HG03521 (cell line): ENCODE results near the gene PRDM16.

Experiments used
- ATAC-seq: cut with Tn5 transposase; IDR thresholded peaks from one replicate; pipeline ENCODE4 v1.9.1; 2021; ENCODE audit warnings: mild to moderate bottlenecking, moderate library complexity; ENCODE audit not compliant: unreplicated experiment

The PRDM16 gene

GRCh38 chr1:3312898-3313575, 244.0 kb downstream of the PRDM16 start:
- no peak for ATAC-seq

DNA sequence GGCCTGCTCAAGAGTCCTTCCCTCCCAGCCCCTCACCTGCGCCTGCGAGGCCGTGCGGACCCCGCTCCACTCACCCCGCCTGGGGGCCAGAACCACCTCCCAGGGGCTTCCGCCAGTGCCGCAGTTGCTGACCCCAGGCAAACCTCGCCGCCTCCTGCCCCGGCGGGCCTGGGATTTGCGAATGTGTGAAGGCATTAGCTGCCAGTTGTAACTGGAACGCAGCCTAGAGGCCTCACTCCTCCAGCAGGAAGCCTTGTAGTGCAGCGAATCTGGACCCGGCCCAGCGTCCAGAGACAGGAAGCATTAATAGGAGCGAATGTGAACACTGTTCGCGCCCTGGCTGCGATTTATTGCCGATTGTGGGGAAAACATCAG, 244.6 kb downstream of the PRDM16 start:
- no peak for ATAC-seq

- no peak for ATAC-seq
Measured at GRCh38 chr1:3314491-3315381, 245.7 kb downstream of the PRDM16 start.

- ATAC-seq, result no peak
Measured at GRCh38 chr1:3315399-3316339, 246.7 kb downstream of the PRDM16 start.

DNA sequence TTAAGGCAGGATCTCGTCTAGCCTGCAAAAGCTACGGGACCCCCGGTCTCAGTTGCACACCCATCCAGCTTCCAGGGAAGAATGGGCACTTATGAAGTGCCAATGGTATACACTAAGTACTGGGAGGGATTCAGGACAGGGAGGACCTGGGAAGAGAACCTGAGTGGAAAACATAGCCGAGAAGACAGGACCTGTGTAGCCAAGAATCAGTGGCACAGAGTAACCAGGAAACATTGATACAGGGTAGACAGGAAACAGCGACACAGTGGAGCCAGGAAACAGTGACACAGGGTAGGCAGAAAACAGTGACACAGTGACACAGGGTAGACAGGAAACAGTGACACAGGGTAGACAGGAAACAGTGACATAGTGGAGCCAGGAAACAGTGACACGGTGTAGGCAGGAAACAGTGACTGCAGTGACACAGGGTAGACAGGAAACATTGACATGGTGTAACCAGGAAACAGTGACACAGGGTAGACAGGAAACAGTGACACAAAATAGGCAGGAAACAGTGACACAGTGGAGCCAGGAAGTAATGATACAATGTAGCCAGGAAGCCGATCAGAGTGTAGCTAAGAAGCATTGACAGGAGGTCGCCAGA, 247.4 kb downstream of the PRDM16 start:
- no peak for ATAC-seq

GRCh38 chr1:3317456-3317855, 248.5 kb downstream of the PRDM16 start:
- no peak for ATAC-seq

- no peak for ATAC-seq
Measured at GRCh38 chr1:3318329-3318728, 249.3 kb downstream of the PRDM16 start.

GRCh38 chr1:3319874-3320245, 250.9 kb downstream of the PRDM16 start:
- ATAC-seq, result no peak

- no peak for ATAC-seq
Measured at GRCh38 chr1:3320246-3321152, 251.5 kb downstream of the PRDM16 start.

GRCh38 chr1:3321559-3322449, 252.8 kb downstream of the PRDM16 start:
- ATAC-seq, result no peak

DNA sequence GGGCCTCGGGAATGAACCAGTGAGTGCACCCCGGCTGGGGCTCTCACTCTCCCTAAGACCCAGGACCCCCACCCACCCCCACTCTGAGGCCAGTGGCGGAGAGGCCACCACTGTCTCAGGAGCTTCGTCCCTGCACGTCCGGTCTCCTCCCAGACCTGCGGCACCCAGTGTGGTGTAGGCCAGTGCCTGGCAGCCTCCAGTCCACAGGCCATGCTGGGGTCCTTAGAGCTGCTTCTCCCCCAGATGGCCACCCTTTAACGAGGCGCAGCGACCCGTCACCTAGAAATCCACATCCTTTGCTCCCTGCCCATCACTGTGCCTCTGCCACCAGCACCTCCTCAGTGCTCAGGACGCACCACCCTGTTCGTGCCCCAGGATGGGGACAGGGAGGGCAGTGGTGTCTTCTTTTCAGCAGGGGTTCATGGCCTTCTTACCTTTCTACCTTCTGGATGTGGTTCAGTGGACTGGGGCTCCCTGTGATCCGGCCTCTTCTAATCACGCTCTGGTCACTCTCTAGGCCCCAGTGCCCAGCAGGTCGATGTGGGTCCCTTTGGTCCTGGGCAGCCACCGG, 253.5 kb downstream of the PRDM16 start:
- ATAC-seq, result no peak

DNA sequence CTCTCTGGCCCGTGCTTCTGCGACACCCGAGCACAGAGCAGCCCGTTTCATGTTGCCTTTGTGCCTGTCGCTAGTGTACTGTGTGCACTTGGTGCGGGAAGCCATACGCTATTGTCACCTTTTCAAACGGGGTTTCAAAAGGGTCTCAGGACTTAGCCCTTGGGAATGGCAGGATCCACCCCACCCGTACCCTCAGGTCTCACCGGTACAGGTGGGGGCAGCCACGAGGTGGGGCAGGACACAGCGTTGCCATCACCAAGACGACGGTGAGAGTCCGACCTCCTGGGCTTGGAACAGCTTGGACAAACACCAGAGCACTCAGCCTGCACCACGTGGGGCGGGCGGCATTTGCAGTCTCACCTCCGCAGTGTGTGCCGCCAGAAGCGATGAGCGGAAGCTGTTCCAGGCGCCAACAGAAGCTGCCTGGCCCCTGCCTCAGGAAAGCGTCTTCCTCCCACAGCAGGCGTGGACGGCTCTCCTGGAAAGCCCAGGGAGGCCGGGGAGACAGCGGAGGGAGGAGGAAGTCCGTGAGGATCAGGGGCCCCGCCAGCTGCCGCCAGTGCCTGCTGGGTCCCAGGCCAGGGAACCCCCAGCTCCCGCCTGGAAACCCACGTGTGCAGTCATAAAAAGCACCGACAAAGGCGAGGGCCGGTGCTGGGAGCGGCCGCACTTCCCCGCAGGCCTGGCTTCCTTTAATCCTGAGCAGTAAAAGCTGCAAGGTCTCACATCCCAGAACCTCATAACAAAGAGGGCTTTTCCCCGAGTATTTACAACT, 254.2 kb downstream of the PRDM16 start:
- no peak for ATAC-seq

- ATAC-seq, result no peak
Measured at GRCh38 chr1:3323796-3324703, 255.0 kb downstream of the PRDM16 start.

DNA sequence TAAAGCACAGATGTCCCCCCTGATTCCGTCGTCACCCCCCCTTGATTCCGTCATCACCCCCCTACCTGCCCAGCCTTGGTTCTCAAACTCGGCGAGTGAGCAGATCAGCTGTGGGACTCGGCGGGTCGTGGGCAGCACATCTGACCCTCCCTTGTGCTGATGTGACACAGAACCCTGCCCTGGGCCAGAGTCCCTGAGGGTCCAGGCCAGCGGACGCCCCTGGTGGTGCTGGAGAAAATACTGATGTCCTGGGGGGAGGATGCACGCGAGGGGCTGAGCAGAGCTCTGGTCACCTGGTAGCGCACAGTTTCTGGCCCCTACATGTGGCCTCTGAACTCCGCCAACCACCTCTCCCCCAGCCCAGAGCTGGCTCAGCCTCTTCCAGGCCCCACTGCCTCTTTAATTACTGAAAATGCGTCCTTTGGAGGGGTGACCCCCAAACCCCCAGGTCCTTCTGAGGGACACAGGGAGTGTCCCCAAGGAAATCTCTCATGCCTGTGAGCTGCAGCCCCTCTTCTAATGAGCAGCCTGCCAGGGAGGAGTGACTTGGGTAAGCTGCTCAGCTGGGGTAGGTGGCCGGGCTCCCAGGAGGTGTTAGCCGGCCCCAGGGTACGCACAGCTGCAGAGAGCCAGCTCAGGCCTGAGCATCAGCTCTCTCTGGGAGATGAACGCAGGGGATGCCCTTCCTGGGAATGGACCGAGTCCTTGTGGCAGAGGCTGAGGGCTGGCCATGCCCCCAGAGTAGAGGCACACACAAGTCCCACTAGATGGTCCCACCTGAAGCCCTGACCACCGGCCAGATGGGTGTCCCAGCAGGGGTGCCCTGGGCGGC, 255.9 kb downstream of the PRDM16 start:
- ATAC-seq, result no peak

DNA sequence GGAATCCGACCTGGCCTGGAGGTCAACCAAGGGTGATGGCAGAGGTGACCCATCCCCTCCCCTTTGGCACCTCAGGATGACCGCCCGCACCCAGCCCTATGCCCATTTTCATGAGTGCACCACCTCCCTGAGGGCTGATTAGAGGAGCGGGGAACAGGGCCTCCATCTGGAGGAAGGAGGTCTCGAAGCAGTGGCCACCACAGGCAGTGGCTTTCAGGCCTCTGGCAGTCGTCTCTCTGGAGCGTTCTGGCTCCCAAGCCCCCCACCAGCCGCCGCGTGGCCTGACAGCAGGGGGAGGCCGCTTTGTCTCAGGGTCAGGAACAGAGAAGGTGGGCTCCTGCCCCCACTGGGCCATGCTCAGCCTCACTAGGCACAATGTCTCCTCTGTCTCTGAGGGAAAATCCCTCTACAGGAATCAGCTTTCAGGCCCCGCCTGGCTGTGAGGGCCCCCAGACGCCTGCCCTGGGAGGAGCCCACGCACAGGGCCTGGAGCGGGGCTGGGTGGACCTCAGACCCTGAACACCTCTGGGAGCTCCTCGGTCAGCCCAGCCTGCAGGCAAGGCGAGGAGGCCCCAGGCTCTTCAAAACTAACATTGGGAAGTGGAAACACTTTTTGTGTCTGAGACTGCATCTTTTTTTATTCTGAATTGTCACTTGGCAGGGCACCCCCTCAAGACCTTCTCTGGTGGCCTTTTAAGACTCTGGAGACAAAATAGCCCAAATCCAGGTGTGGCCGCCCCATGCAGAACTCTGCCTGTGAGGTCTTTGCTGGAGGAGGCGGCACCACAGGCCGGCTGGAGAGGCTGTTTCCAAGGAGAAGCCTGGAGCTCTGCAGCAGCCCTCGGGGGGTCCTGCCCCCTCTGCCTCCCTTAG, 257.7 kb downstream of the PRDM16 start:
- no peak for ATAC-seq
